Measurements from ENCODE around the gene MAP3K14.

Gene MAP3K14

GRCh38 chr17:45298546-45299285, 18.1 kb downstream of the MAP3K14 start:
- DNase-seq = no peak

- no peak for DNase-seq
Observed at GRCh38 chr17:45296833-45297124, 20.0 kb downstream of the MAP3K14 start.

- peak; percentile 97 for DNase-seq
Observed at GRCh38 chr17:45296003-45296832, 20.6 kb downstream of the MAP3K14 start.

- DNase-seq = no peak
Observed at GRCh38 chr17:45294506-45294905, 22.3 kb downstream of the MAP3K14 start.

GRCh38 chr17:45293413-45294211, 23.2 kb downstream of the MAP3K14 start:
- no peak for DNase-seq

- no peak for DNase-seq
Observed at GRCh38 chr17:45292696-45293412, 24.0 kb downstream of the MAP3K14 start.

- no peak for DNase-seq
Observed at GRCh38 chr17:45291171-45291805, 25.5 kb downstream of the MAP3K14 start.

GRCh38 chr17:45290269-45290765, 26.5 kb downstream of the MAP3K14 start:
- no peak for DNase-seq

- no peak for DNase-seq
Observed at GRCh38 chr17:45289301-45290268, 27.2 kb downstream of the MAP3K14 start.

- no peak for DNase-seq
Observed at GRCh38 chr17:45288825-45289224, 28.0 kb downstream of the MAP3K14 start.

- no peak for DNase-seq
Observed at GRCh38 chr17:45287526-45288500, 29.0 kb downstream of the MAP3K14 start.

- no peak for DNase-seq
Observed at GRCh38 chr17:45286286-45286685, 30.5 kb downstream of the MAP3K14 start.

- no peak for DNase-seq
Observed at GRCh38 chr17:45284176-45285140, 32.4 kb downstream of the MAP3K14 start.

- no peak for DNase-seq
Observed at GRCh38 chr17:45283711-45284110, 33.1 kb downstream of the MAP3K14 start.

GRCh38 chr17:45282683-45283644, 33.9 kb downstream of the MAP3K14 start:
- no peak for DNase-seq

GRCh38 chr17:45279898-45280297, 36.9 kb downstream of the MAP3K14 start:
- DNase-seq = no peak

- no peak for DNase-seq
Observed at GRCh38 chr17:45277992-45278391, 38.8 kb downstream of the MAP3K14 start.
